Amniotic stem cell (primary cell): ENCODE results near the gene CACNA2D3.

ENCODE experiments used
- DNase-seq: peaks from one replicate; lab custom pipeline; 2025; lab: John Stamatoyannopoulos, UW

Gene CACNA2D3

DNA sequence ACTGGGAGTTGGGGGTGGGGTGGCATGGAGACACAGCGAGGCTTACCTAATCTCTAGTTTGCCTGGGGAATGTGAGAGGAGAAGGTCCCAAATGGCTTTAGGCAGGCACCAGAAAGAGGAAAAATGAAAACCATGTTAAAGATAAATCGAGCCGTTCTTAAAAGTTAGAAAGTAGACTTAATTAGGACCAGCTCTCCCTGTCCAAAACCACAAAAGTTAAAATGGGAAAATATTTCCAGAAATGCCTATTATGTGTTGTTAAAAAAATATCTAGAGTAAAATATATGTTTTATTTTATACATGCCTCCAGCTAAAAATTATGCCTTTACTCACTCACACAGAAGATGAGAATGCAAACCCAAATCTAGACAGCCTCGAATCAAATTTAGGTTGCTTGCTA is 755.4 kb downstream of the CACNA2D3 start:
- DNase-seq, result no peak

DNA sequence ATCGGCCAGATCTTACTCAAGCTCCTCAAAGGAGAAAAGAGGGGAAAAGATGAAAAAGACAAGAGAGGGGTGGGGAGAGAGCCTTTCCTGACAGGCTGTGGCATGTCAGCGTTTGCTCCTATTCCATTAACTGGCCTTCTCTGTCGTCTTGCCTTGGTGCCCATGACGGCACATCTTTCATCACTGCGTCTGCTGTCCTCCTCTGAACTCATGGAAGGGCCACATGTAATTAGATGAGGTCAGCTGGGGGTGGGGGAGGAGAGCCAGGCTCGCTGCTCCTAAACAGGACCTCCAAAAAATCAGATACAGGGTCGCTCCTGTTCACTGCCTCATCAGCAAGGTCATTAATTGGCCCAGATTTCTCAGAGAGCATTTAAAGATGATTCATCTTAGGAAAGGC is 755.8 kb downstream of the CACNA2D3 start:
- DNase-seq, result no peak

DNA sequence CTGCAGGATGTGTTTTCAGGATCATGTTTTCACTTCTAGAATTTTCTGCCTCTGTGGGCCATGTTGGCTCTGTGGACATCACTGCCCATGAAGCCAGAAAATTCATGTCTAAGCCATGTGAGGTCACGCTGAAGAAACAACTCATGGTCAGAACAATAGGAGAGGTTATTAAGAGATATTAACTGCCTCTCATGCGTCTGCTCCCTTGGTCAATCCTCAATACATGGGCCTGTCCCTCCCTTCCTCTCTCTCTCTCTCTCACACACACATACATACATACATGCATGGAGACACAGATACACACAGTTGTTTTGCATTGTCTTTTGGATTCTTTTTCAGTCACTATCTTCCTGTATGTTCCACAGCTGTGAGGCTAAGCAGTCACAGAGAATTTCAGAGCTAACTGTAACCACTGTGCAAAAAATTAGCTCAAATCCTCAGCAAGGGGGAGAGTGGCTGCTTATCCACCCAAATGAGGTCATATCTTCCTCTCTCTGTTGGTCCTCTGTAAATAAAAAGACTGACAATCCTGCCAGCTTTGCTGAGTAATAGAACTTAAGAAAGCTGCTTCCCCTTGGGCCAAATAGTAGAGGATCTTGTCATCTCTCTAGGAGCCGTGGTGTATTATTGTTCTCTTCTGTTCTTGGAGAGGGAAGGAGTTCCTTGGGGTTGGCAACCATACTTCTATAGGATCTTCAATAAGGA is 759.9 kb downstream of the CACNA2D3 start:
- DNase-seq, result peak; percentile 95

DNA sequence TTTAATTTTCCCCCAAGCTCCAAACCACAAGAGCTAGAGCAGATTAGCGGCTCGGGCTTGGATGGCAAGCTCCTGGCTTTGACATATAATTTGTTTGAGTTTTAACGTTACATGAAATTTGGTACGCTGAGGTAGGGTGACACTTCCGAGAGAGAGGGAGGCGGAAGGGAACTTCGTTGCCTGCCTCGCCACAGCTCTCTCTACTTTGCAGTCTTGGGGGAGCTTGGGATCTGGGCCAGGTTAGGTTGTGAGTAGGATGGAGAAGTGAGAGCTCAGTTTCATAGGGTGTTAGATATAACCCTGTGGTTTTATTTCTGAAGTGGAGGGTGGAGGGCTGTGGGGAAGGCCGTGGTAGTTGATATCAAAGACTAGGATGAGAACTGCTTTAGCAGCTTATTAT is 765.8 kb downstream of the CACNA2D3 start:
- no peak for DNase-seq

DNA sequence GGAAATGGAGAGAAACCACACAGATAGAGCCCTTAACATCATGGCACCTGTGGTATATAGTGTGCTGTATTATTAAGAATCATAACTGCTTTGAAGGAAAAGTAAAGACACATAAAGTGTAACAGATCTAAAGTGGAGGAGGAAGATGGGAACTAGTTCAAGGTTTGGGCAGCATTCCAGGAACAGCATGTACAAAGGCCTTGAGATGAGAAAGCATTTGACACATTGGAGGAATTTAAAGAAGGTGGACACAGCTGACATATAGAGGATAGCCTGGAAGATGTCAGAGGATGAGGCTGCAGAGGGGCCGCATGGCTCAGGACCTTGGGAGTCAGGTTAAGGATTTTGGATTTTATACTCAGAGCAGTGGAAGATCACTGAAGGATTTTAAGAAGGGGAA is 766.5 kb downstream of the CACNA2D3 start:
- DNase-seq, result no peak

DNA sequence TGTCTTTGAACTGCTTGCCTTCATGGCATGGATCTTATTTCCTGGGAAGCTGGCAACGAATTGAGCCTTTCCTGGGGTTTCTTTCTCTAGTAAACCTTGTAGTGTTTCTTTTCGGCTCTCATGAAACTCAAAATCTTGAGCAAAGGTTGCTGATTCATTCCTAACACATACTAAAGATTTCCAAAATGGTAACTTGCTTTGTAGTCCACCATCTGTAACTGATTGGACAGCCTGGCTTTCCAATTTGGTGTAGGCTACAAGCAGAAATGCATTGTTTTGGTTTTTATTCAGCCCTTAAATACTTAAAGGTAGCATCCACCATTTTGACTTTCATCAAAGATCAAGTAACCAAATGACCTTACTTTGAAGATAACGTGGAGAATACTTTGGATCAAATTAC is 767.4 kb downstream of the CACNA2D3 start:
- no peak for DNase-seq

DNA sequence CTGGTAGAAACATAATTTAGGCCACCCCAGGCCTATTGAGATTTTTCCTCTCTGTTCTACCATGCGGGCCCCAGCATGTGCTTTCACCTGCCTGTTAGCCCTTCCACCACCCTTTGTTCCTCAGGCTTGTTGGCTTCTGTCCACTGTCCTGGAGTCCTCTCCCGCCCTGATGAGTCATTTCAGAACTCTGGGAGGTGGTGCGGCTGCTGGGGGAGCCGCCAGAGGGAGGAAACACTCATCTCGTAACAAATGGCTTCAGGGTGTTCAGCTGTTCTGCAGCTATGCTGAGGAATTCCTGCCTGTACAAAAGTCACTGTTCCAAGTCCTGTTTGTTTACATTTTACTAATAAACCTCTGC is 769.2 kb downstream of the CACNA2D3 start:
- DNase-seq, result peak; percentile 96

DNA sequence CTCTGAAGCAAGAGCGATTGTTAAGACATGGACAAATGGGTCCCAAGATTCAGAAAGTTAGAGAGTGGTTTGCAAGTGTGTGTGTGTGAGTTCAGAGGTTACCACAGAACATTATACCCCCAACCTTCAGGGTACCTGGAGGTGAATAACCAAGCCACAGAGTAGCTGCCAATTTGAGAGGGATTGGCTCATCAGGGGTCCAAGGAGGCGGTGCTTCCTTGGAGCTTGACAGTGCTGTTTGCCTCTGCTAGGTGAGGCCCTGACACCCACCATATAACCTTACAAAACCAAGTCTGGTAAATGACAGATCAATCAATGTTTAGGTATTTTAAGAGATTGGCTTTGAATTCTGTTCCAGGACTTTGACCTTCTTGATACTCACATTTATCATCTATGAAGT is 769.8 kb downstream of the CACNA2D3 start:
- no peak for DNase-seq

DNA sequence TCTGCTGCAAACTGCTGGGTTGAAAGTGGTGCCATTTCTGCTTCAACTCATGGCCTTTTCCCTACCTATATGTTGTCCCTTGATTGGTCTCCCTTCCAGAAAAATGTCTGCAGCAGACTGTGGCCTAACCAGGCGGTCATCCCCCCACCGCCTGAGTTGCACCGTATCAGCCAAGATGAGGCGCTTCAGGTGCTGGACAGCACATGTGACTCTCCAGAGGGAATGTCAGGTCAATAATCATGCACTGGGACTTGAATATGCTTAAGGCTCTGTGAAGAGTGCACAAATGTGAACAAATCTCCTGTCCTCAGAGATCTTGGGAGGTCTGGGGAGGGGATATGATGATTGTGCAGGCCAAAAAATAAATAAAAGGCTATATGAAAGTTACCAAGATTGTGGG is 773.3 kb downstream of the CACNA2D3 start:
- DNase-seq, result no peak

DNA sequence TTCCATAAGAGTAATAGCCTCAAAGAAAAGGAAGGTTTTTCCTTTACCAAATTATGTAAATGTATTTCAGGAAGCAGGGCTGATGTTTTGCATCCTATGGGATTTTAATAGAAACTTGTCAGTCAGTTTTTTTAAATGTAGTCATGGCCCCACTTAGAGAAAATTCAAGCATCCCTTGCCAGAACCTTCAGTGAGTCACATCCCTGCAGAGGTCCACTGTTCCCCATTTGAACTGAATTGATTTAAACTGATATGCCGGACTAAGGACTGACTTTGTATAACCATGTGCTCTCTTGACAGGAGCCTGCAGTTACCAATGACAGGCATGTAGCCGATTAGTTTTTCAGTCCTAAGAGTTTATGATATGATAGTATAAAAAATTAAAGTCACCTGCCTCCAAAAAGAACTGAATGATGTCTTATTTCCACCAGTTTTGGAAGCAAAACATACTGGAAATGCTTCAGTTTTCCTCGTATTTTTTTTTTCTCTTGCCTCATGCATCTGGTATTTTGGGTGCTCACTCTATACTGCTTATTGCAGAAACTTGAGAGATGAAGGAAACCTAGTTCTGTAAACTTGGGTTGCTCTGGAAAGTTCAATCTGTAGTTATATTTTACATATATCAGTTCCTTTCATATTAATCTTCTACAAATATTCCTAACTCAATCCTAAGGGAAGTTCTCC is 774.8 kb downstream of the CACNA2D3 start:
- no peak for DNase-seq

DNA sequence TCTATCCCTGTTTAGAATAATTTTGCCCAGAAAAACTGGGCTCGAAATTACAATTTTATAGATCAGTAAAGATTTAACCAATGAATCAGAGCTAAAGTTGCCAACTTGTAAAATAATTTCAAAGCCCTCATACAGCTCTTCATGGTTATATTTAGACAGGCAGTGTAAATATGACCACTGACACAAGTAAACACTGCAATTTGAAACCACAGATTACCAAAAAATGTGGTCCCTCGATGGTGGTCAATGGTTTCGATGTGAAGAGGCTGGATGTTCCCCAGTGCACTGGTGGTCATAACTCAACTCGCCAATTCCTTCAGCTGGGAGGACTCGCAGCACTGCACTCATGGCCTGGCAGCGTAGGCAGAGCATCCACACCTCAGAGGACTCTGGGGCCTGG is 776.9 kb downstream of the CACNA2D3 start:
- DNase-seq, result no peak

DNA sequence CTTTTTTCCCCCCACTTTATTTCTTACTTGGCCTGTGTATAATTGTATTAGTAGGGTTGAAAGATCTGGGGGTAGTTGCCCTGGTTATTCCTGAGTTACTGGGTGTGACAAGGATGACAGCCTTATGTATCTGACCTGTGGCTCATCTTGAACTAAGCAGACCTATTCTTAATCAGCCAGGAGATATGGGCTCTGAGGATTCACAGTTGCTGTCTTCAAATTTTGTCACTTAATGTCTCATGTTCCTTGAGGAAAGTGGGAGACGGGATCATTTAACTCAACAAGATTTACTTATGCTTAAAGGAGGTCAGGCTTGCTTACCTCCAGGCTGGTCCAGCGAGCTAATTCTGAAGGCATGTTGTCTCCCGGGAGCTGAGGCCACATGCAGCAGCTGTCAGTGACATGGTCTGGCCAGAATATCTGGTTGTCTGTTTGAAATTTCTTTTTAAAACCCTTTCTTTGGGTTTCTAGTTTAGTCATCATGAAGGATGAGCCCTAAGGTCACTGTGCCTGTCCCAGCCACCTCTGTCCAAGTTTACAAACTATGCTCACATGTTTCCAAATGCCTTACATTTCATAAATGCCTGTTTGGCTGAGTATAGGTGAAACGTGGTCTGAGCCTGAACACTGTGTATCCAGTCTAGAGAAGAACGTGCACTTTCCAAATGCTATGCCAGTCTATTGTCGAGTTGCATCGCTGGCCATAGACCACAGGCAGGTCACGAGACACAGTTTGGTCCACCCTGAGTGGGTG is 778.7 kb downstream of the CACNA2D3 start:
- DNase-seq, result no peak

DNA sequence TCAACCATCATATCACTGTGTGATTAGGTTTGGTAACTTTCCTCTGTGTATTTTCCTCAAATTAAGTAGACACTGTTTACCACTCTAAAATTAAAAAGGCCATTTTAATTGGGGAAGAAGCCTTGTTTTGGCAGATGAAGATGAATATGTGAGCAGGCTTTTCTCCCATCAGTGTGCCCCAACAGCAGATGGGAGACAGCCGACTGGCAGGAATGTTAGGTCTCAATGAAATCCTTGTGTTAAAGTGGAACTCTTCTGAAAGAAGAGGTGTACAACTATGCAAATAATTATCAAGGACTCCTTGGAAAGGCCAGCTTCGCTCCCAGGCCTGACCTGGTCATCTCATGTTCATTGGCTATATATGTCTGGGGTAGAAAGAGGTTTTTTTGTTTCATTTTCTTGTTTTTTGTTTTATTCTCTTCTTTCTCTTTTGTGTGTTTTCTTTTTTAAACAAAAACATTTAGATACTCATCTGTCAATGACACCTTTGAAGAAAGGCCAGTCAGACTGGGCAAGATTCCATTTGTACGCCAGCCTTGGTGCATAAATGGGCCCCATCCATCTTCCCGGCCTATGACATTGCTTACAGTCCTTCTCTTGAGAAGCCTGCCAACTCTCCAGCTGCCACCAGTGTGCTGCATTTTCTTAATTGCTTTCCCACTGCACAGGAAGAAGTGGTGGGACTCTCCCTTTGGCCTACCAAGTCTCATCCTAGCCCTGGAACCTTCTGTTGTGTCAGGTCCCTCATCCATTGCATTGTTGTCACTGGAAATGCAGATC is 779.7 kb downstream of the CACNA2D3 start:
- no peak for DNase-seq

DNA sequence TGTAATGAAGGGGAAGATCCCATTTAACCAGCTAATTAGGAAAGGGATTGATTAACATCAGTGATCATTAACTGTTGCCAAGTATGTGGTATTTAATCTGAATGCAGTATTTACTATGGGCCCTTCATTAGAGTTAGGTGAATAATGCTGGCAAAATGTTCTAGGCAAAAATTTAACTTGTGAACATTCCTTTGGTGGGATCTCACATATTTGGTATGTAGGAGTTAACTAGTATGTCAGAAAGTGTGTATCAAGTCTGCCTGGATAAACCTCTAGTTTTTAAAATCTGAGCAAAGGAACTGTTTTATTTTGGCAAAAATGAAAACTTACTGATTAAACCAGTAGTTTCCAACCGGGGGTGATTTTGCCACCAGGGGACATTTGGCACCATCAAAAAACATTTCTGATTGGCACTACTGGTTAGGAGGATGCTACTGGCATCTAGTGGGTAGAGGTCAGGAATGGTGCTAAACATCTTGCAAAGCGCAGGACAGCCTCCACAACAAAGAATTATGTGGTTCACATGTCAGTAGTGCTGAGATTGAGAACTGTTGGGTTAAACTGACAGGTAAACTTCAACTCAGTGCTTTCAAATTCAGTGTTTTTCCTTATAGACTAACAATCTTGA is 783.0 kb downstream of the CACNA2D3 start:
- DNase-seq, result no peak

DNA sequence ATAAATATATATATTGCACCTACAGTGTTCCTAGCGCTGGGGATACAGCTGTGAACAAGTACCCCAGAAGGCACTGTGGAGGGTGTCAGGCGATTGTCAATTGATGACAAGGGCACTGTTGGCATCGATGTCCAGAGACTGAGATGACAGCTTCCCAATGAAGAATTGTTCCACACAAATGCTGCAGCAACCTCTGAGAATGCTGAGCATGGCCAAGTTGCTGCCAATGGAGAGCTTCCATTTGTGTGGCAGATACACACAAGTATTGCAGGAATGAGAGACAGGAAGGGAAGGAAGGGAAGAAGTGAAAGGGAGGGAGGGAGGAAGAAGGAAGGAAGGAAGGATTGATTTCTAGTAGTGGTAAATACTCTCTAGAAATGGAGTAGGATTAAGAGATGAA is 783.6 kb downstream of the CACNA2D3 start:
- DNase-seq, result no peak

DNA sequence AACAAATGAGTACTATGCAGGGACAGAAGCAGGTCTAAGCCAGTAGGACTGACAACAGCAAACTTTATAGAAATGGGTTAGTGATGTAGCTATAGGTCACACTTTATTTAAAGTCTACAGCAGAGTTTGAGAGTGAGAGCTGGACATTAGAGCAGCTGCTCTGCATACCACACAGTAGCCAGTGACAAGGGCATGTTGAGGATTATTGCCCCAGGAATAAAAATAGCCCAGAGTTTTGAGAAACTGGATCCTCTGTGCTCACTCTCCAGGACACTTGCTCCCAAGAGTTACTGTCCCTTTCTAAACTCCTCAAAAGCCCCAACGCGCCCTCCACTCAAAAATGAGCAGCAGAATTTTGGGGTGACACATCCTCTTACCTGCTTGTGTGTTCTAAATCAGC is 784.4 kb downstream of the CACNA2D3 start:
- DNase-seq, result no peak

DNA sequence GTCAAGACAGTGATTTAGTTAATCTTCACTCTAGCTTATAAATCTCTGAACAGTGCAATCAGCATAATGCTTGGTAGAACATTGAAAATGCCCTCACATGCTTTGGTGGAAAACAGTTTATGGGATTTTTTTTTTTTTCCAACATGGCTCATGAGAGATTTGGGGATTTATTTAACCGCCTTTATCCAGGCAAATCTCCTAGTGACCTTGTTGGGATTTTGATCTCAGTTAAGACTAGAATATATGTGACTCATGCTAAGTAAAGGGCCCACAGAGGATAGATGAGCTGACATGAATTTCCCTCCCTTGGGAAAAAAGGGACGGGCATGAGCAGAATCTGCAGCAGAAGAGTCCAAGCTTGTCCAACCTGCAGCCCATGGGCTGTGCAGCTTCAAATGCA is 786.8 kb downstream of the CACNA2D3 start:
- DNase-seq, result no peak

DNA sequence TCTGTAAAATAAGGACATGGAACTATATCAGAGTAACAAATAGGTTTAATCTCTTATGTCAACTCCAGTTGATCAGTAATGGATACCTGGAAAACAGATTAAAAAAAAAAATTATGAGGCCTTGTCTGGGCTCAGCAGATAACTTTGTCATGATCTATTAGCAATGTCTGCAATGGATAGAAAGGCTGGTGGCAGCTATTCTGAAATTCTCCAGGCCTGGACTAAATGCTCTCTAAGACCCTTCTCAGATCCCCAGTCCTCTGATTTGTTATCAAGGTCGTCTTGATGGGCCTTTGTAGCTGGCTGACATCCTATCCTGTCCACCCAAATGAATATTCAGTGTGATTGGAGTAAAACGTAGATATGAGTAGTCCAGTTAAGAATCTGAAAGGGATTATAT is 791.8 kb downstream of the CACNA2D3 start:
- DNase-seq, result no peak

DNA sequence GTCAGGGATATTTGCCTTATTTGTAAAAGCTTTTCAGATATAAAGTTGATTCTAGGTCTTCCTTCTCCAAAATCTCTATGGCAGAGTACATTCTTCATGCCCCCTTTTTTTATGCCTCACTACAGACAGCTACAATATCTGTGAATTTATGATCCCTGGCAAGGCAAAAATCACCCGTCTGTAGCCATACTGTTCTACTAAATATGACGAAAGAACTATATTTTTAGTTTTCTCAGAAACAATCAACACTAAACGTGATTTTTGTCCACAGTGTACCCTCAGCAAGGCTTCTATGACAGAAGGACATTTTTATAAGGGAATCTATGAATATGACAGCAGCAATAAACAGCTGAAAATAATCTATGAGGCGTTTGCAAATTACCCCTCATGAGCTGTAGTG is 792.8 kb downstream of the CACNA2D3 start:
- DNase-seq, result no peak

DNA sequence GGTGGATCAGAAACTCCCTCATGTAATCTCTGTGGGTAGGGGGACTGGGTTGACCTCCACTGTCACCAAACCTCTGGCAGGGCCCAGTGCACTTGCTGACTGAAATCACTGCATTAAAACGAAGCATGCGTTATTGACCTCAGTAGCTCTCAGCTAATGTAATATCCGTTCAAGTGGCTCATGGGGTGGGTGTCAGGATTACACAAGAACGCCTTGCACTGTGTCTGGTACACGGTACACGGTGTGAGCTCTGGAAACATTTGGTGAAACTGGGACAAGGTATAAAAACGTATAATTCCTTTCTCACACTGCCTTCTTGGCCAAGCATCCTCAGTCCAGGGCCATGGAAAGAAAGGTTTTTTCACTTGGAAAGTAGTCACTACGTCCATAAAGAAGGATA is 793.6 kb downstream of the CACNA2D3 start:
- no peak for DNase-seq

DNA sequence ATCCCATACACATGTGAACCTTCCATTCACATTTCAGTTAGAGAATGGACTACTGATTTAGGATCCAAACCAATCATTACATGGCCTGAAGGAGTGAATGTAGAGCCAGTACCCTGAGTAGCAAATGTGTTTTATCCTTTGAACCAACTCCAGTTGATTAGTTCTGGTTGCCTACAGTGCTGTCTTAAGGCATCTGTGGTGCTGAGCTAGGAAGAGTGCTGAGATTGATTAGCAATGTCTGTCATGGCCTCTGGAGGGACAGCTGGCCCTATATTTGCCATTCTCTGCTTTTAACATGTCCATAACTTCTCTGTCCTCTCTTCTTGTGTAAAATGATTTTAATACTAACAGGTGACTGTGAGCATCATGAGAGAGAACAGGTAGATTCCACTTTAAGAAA is 794.4 kb downstream of the CACNA2D3 start:
- no peak for DNase-seq

DNA sequence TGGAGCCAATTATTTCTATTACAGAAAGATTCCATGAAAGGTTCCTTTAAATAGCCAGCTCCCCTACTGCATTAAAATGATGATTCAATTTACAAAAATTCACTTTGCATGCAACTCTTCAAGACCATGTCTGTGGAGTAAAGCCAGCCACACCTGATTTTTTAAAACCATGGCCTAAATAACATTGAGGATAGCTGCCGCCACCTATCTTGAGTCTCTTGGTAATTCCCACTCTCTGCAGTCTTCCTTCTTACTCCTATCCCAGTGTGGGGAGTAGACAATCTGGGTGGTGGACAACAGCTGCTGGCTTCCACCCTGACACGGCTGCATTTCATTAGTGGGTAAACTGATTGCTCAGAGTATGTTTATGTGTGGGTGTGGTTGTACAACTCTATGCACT is 794.8 kb downstream of the CACNA2D3 start:
- DNase-seq, result no peak
